ENCODE results near the gene FNBP1. TPM values are rescaled to one million over a fixed set of nuclear protein-coding genes. Genes with fewer than 3 reads are reported as not detected.
A peak's percentile ranks its signal among the peaks of the same experiment; 100 is the strongest.

Gene FNBP1
- total RNA-seq, 1 donor from 2014 or later: 63.5 TPM

GRCh38 chr9:129954868-129955550 lies 88.0 kb downstream of the FNBP1 start:
- peaks cover 6% of the 10 kb centered on the region for H3K4me1 ChIP-seq (ENCODE audit: insufficient read depth, low read length)
- Mint-ChIP-seq H3K36me3 (ENCODE audit: low read depth, unreplicated experiment) (peaks cover 2% of the 10 kb centered on the region), H3K9me3 (ENCODE audit: unreplicated experiment) (no peaks in the 10 kb centered on the region), H3K4me1 (ENCODE audit: low read depth, unreplicated experiment) (peaks cover 6% of the 10 kb centered on the region), H3K27me3 (ENCODE audit: low read depth, unreplicated experiment) (no peaks in the 10 kb centered on the region), H3K4me3 (ENCODE audit: unreplicated experiment) (no peak overlapping the region), H3K27ac (ENCODE audit: unreplicated experiment) (peak overlapping the region; percentile 48)
- peak; percentile 56 for DNase-seq (ENCODE audit: low read depth)
- no peak overlapping the region for H3K4me3 ChIP-seq (ENCODE audit: insufficient read depth, low read depth, low read length)
- no peak overlapping the region for H3K4me2 ChIP-seq (ENCODE audit: low read length)
- H3K9me3 ChIP-seq (ENCODE audit: insufficient read depth, low read depth, low read length): no peaks in the 10 kb centered on the region
- H3K27ac ChIP-seq (ENCODE audit: low read depth, low read length): no peak overlapping the region
- no peaks in the 10 kb centered on the region for H3K79me2 ChIP-seq (ENCODE audit: insufficient read depth, low read length)
- H3K36me3 ChIP-seq (ENCODE audit: insufficient read depth, low read length): no peaks in the 10 kb centered on the region
- no peak for FAIRE-seq
- no peak overlapping the region for H3K9ac ChIP-seq (ENCODE audit: low read length)
- no peak overlapping the region for H2AFZ ChIP-seq (ENCODE audit: low read depth, low read length)
- TF ChIP-seq CTCF (IDR thresholded peaks at IDR 0.05; ENCODE audit: insufficient read depth, low read depth, low read length) (no peak), EZH2 (IDR thresholded peaks at IDR 0.05; ENCODE audit: insufficient read depth, low read length) (no peak)
- H3K27me3 ChIP-seq (ENCODE audit: insufficient read depth, low read length): no peaks in the 10 kb centered on the region
- H4K20me1 ChIP-seq (ENCODE audit: insufficient read depth, low read length): no peaks in the 10 kb centered on the region

- Histone ChIP-seq H3K4me1 (ENCODE audit: insufficient read depth, low read length) (peaks cover 6% of the 10 kb centered on the region), H3K79me2 (ENCODE audit: insufficient read depth, low read length) (no peaks in the 10 kb centered on the region), H3K36me3 (ENCODE audit: insufficient read depth, low read length) (no peaks in the 10 kb centered on the region), H3K27me3 (ENCODE audit: insufficient read depth, low read length) (no peaks in the 10 kb centered on the region), H3K27ac (ENCODE audit: low read depth, low read length) (no peak overlapping the region), H3K4me3 (ENCODE audit: insufficient read depth, low read depth, low read length) (no peak overlapping the region), H3K9me3 (ENCODE audit: insufficient read depth, low read depth, low read length) (no peaks in the 10 kb centered on the region), H4K20me1 (ENCODE audit: insufficient read depth, low read length) (no peaks in the 10 kb centered on the region), H2AFZ (ENCODE audit: low read depth, low read length) (no peak overlapping the region), H3K4me2 (ENCODE audit: low read length) (no peak overlapping the region), H3K9ac (ENCODE audit: low read length) (no peak overlapping the region)
- Mint-ChIP-seq H3K36me3 (ENCODE audit: low read depth, unreplicated experiment) (peaks cover 2% of the 10 kb centered on the region), H3K9me3 (ENCODE audit: unreplicated experiment) (no peaks in the 10 kb centered on the region), H3K27me3 (ENCODE audit: low read depth, unreplicated experiment) (no peaks in the 10 kb centered on the region), H3K4me3 (ENCODE audit: unreplicated experiment) (no peak overlapping the region), H3K27ac (ENCODE audit: unreplicated experiment) (no peak overlapping the region), H3K4me1 (ENCODE audit: low read depth, unreplicated experiment) (peaks cover 6% of the 10 kb centered on the region)
- DNase-seq (ENCODE audit: low read depth) (no peak), FAIRE-seq (no peak)
- no peak for TF ChIP-seq EZH2 (IDR thresholded peaks at IDR 0.05; ENCODE audit: insufficient read depth, low read length)
- no peak for TF ChIP-seq CTCF (IDR thresholded peaks at IDR 0.05; ENCODE audit: insufficient read depth, low read depth, low read length)
These were observed 89.3 kb downstream of the FNBP1 start for GRCh38 chr9:129953736-129954135.

GRCh38 chr9:129952337-129952736 lies 90.7 kb downstream of the FNBP1 start:
- TF ChIP-seq CTCF (IDR thresholded peaks at IDR 0.05; ENCODE audit: insufficient read depth, low read depth, low read length): no peak
- no peak for TF ChIP-seq EZH2 (IDR thresholded peaks at IDR 0.05; ENCODE audit: insufficient read depth, low read length)
- no peaks in the 10 kb centered on the region for H3K9me3 Mint-ChIP-seq (ENCODE audit: unreplicated experiment)
- Histone ChIP-seq H4K20me1 (ENCODE audit: insufficient read depth, low read length) (no peaks in the 10 kb centered on the region), H3K27ac (ENCODE audit: low read depth, low read length) (no peak overlapping the region), H3K36me3 (ENCODE audit: insufficient read depth, low read length) (no peaks in the 10 kb centered on the region), H3K9ac (ENCODE audit: low read length) (no peak overlapping the region), H2AFZ (ENCODE audit: low read depth, low read length) (no peak overlapping the region), H3K9me3 (ENCODE audit: insufficient read depth, low read depth, low read length) (no peaks in the 10 kb centered on the region), H3K4me1 (ENCODE audit: insufficient read depth, low read length) (peaks cover 6% of the 10 kb centered on the region), H3K4me3 (ENCODE audit: insufficient read depth, low read depth, low read length) (no peak overlapping the region), H3K79me2 (ENCODE audit: insufficient read depth, low read length) (no peaks in the 10 kb centered on the region), H3K4me2 (ENCODE audit: low read length) (no peak overlapping the region), H3K27me3 (ENCODE audit: insufficient read depth, low read length) (no peaks in the 10 kb centered on the region)
- peaks cover 2% of the 10 kb centered on the region for H3K36me3 Mint-ChIP-seq (ENCODE audit: low read depth, unreplicated experiment)
- no peak for DNase-seq (ENCODE audit: low read depth)
- H3K27ac Mint-ChIP-seq (ENCODE audit: unreplicated experiment): no peak overlapping the region
- FAIRE-seq: no peak
- peaks cover 6% of the 10 kb centered on the region for H3K4me1 Mint-ChIP-seq (ENCODE audit: low read depth, unreplicated experiment)
- H3K27me3 Mint-ChIP-seq (ENCODE audit: low read depth, unreplicated experiment): no peaks in the 10 kb centered on the region
- no peak overlapping the region for H3K4me3 Mint-ChIP-seq (ENCODE audit: unreplicated experiment)
